ENCODE data around the gene SERPINA1. TPM values are rescaled to one million over a fixed set of nuclear protein-coding genes. Genes with fewer than 3 reads are reported as not detected.
A peak's percentile ranks its signal among the peaks of the same experiment; 100 is the strongest.
"Not testable (repeated sequence)": the region's sequence is repeated elsewhere in the genome, so short reads cannot be mapped to it uniquely, and the experiment has no call there.

Gene SERPINA1
- 5.0 TPM for total RNA-seq
- long read RNA-seq, partial matches to known transcripts = 0 of 2 reads
- long read RNA-seq, other reads (novel, unspliced or antisense) = 0 of 2 reads

- intact Hi-C loops (cut with DNase I) = no loop called here
- DNase-seq = no peak
- no peak for ATAC-seq (ENCODE audit: poor library complexity)
Measured at GRCh38 chr14:94388384-94389103, at the start of gene SERPINA1. SERPINA1 (minus strand) TSS chr14:94388602; CDS start chr14:94383237, 5,365 bp downstream.

DNA sequence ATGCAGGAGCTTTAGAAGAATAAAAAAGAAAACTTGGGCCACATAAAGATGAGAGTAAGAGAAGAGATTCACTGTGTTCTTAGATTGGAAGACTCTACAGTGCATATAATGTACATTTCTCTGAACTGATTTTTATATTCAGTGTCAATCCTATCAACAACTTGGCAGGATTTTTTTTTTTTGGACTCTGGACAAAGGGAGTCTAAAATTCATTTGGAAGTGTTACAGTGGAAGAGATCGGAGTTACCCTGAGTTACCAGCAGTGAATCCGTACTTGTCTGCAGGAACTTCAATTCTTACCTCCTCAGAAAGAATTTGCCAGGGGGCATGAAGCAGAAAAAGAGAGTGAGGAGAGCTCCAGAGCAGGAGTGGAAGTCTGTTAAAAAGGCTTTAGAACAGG, 40.2 kb upstream of the SERPINA1 start:
- ATAC-seq (ENCODE audit: poor library complexity) (no peak), DNase-seq (no peak)
- intact Hi-C loops (cut with DNase I) = no loop called here

- no peak for ATAC-seq (ENCODE audit: poor library complexity)
- intact Hi-C loops (cut with DNase I) = no loop called here
Measured at GRCh38 chr14:94427016-94427613, 38.7 kb upstream of the SERPINA1 start.

GRCh38 chr14:94426526-94426925, 38.1 kb upstream of the SERPINA1 start:
- ATAC-seq (ENCODE audit: poor library complexity) = no peak
- no peak for DNase-seq
- intact Hi-C loops (cut with DNase I) = no loop called here

More at GRCh38 chr14:94427016-94427613, 38.7 kb upstream of the SERPINA1 start:
- no peak for DNase-seq

DNA sequence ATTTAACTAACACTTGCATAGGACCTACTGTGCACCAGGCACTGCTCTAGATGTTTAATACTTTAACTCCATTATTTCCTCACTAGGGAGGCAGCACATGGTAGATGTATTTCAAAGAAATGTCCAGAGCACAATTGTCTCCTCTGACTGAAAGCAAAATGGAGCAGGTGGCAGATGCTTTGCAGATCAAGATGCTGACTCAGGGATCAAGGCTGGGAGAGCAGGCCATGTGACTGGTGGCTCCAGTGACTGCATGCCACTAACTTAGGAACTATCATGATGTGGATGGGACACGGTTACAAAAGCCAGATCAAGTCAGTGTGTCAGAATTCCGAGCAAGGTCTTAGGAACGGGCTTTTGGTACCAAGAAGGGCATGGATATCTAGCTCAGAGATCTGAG, 36.0 kb upstream of the SERPINA1 start:
- ATAC-seq (ENCODE audit: poor library complexity) (no peak), DNase-seq (no peak)
- intact Hi-C loops (cut with DNase I) = no loop called here

DNA sequence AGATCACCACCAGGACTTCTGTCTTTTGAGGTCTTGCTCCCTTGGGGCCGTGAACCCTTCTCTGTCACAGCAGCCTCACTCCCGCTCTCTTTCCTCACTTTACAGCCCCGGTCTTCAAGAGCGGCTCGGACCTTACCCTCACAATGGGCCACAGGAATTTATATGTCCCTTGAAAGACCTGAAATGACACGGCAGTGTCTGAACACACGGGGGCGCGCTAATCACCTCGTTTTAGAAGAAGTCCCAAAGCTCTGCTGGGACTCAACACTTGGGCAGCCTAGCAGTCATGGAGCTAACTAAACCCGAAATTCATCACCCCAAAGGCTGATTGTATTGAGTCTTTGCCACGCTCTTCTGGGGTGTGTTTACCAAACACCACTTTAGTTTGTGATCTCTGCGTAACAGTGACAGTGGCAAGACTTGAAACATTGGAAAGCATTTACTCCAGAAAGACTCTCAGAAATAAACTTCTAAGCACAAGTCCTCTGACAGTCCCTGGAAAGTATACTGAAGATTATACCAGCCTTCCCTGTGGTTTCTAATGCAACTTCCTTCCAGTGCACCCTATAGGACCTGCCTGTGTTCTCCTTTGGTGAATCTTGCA, 35.2 kb upstream of the SERPINA1 start:
- ATAC-seq (ENCODE audit: poor library complexity) (peak; percentile 53), DNase-seq (peak; percentile 77)
- intact Hi-C loops (cut with DNase I) = no loop called here

DNA sequence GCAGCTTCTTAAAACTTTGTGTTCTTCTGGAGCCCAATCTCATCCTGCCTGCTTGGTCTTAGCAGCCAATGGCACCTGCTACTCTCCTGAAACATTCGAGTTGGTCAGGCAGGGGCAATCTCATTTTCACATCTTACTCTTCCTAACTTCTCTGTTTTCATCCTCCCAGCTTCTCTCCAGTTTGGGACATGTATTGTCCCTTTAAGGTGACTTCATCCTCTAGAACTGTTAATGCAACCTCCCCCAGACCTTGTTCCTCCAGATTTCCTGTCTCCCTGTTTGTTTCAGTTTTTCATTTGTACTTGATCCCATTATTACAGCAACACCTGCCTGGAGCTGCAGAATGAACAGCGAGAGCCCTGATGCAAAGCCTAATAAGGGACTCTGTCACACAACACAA, 32.9 kb upstream of the SERPINA1 start:
- ATAC-seq (ENCODE audit: poor library complexity) (no peak), DNase-seq (no peak)
- intact Hi-C loops (cut with DNase I) = no loop called here

- DNase-seq; ATAC-seq (ENCODE audit: poor library complexity); intact Hi-C loops (cut with DNase I): not testable (repeated sequence)
Measured at GRCh38 chr14:94417497-94418205, 29.2 kb upstream of the SERPINA1 start.

DNA sequence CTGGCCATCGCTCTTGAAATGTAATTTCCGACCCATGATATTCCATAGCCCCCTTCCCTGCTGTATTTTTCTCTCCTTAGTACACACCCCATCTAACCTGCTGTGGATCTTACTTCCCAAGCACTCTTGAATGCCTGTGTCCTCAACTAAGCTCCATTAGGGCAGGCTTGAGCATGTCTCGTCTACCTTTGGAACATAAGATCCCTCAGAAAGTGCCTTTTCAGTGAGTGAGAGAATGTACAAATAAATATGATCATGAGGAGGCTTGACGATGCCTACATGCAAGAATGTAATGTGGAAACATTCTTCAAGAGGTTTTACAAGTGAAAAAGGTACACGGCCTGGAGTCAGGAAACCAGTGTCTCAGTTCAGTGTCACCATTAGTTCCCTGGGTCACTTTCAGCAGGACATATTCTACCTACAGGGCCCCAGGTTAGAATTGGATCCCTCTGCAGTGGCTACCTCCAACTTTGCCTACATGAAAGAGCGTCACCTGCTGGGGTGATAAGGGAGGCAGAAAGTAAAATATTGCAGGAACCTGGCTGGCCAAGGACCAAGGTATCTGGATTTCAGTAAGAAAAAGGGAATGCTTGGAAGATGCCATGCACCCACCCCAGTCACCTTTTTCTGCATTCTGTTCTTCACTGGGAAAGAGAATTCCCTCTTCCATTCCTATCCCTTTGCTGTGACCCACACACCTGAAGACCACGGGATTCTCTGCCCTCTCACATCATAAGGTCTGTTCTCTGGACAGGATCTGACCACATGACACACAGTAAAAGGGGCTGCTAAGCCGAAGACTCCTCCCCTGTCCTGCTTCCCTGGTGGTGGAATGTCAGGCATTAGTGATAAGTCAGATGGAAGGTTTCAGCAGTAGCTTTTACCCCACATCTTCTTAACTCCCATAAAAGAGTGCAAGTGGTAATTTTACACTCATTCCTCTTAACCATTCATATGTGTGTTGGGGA, 24.6 kb upstream of the SERPINA1 start:
- ATAC-seq (ENCODE audit: poor library complexity) = no peak
- intact Hi-C loops (cut with DNase I) = no loop called here

GRCh38 chr14:94411638-94412037, 23.2 kb upstream of the SERPINA1 start:
- intact Hi-C loops (cut with DNase I) = no loop called here
- no peak for ATAC-seq (ENCODE audit: poor library complexity)
- no peak for DNase-seq

More for the DNA sequence above, 24.6 kb upstream of the SERPINA1 start:
- DNase-seq = no peak

- DNase-seq; ATAC-seq (ENCODE audit: poor library complexity); intact Hi-C loops (cut with DNase I): not testable (repeated sequence)
Measured at GRCh38 chr14:94409430-94409829, 21.0 kb upstream of the SERPINA1 start.

DNA sequence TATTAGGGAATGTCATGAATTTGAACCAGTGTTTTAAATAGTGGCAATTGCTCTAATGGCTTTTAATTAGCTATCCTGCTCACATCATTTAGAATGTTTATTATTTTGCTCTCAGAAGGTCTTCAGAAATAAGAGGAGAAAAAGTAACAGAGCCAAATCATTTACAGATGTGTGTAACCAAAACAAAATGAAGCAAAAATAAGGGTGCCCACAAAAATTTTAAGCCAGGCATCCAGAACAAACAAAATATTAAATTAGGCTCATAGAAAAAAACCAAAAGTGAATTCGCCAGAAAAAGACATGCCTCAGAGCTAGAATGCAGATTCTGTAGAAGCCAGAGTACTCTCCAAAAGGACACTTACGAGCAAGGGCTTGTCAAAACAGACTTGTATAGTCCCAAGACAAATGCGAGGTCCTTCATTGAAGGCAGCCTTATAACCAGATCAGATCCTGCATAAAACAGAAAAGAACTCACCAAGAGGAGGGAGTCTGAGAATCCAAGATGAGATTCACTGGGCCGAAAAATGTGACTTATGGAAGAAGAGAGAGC, 20.2 kb upstream of the SERPINA1 start:
- no peak for ATAC-seq (ENCODE audit: poor library complexity)
- no peak for DNase-seq
- intact Hi-C loops (cut with DNase I) = no loop called here

- intact Hi-C loops (cut with DNase I) = no loop called here
- no peak for ATAC-seq (ENCODE audit: poor library complexity)
- DNase-seq = no peak
Measured at GRCh38 chr14:94407906-94408305, 19.5 kb upstream of the SERPINA1 start.

GRCh38 chr14:94406910-94407309, 18.5 kb upstream of the SERPINA1 start:
- ATAC-seq (ENCODE audit: poor library complexity) (no peak), DNase-seq (no peak)
- intact Hi-C loops (cut with DNase I) = no loop called here

GRCh38 chr14:94405486-94405885, 17.1 kb upstream of the SERPINA1 start:
- ATAC-seq (ENCODE audit: poor library complexity) = no peak
- intact Hi-C loops (cut with DNase I) = no loop called here
- DNase-seq = no peak

DNA sequence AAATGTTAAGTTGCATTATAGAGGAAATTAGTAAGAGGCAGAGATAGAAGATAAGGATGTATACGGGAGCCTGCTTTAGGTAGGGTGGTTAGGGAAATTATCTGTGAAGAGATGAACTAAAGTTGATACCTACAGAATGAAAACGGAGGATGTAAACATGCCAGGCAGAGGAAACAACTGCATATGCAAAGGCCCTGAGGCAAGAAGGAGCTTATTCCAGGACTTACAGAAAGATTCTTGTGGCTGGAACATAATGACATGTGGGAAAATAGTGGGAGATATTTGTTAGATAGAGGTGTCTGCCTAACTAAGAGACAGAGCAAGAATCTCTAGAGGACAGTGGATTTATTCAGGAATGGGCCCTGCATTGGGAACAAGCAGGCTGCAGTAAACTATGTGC, 16.2 kb upstream of the SERPINA1 start:
- DNase-seq = no peak
- ATAC-seq (ENCODE audit: poor library complexity) = no peak
- intact Hi-C loops (cut with DNase I) = no loop called here

GRCh38 chr14:94403312-94403932, 15.0 kb upstream of the SERPINA1 start:
- intact Hi-C loops (cut with DNase I) = no loop called here
- ATAC-seq (ENCODE audit: poor library complexity) = no peak

More at GRCh38 chr14:94403312-94403932, 15.0 kb upstream of the SERPINA1 start:
- DNase-seq = no peak
